ENCODE measurements around the gene CERS6. TPM values are rescaled to one million over a fixed set of nuclear protein-coding genes. Genes with fewer than 3 reads are reported as not detected.
"Not testable (repeated sequence)": the region's sequence is repeated elsewhere in the genome, so short reads cannot be mapped to it uniquely, and the experiment has no call there.

Gene CERS6
- total and polyA plus RNA-seq, 4 donors, result 4.3 to 10.6 (median 6.4) TPM

DNA sequence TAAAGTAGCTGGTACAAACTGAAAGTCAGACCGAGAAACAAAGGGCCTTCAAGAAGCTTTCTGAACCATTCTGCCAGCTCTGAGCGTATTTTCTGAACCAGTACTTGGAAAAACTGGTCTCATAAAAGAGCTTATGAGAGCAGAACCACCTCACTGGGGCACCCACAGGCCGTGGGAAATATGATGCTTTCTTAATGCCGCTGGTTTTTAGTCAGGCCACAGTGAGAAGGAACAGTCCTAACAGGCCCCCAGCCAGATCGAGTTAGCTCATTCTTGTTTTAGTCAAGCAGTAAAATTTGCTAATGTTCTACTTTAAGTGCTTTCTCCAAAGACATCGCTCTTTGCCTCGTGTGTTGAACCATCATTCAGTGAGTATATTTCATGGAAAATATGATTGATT lies 333.7 kb downstream of the CERS6 start:
- Histone ChIP-seq H3K4me3 (ENCODE audit: low read length in 2 of 2) (no peak overlapping the region), H3K27me3 (ENCODE audit: control insufficient read depth in 1 of 2, insufficient read depth in 2 of 2, low read length in 1 of 2) (no peaks in the 10 kb centered on the region), H3K36me3 (ENCODE audit: control insufficient read depth in 1 of 2, insufficient read depth in 2 of 2, low read length in 1 of 2) (no peaks in the 10 kb centered on the region), H3K4me1 (ENCODE audit: control insufficient read depth in 1 of 2, insufficient read depth in 2 of 2, low read length in 2 of 2) (no peaks in the 10 kb centered on the region), H3K9me3 (ENCODE audit: control insufficient read depth, low read length) (no peaks in the 10 kb centered on the region), H3K27ac (ENCODE audit: low read depth in 1 of 2, low read length in 2 of 2) (no peak overlapping the region)
- 8 to 10% methylated on average over 7 of the region's 7 CpGs for WGBS, 2 donors
- intact Hi-C loops (cut with DNase I), result no loop called here
- ATAC-seq (ENCODE audit: low FRiP score), result no peak
- DNase-seq, result no peak

DNA sequence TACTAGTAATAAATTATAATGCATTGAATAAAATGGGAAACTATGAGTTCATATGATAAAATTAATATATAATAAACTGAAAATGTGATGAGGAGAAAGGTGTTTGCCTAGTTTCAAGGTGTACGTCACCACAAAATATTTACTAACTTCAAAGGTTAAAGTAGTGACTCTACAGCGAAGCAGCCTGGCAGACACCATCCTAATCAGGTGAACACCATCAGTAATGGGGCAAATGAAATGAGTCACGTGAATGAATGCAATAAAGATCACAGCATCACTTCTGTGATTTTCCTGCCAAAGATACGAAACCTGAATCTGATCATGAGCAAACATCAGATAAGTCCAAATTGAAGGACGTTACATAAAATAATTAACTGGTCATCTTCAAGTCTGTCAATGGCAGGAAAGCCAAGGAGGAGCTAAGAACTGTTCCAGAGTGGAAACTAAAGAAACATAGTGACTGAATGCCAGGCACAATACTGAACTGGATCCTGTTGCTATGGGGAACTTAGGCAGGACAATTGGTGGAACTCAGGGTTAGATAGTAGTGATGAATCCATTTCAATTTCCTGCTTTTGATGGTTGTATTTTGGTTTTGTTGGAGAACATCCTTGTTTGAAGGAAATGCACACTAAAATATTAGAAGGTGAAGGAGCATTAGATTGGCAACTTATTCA lies 334.3 kb downstream of the CERS6 start:
- no peak overlapping the region for H3K27ac ChIP-seq (ENCODE audit: low read depth in 1 of 2, low read length in 2 of 2)
- H3K27me3 ChIP-seq (ENCODE audit: control insufficient read depth in 1 of 2, insufficient read depth in 2 of 2, low read length in 1 of 2), result no peaks in the 10 kb centered on the region
- H3K9me3 ChIP-seq (ENCODE audit: control insufficient read depth, low read length), result no peaks in the 10 kb centered on the region
- 88 to 91% methylated on average over 5 of the region's 5 CpGs for WGBS, 2 donors
- no peak overlapping the region for H3K4me3 ChIP-seq (ENCODE audit: low read length in 2 of 2)
- intact Hi-C loops (cut with DNase I), result no loop called here
- DNase-seq (no peak), ATAC-seq (ENCODE audit: low FRiP score) (no peak)
- H3K36me3 ChIP-seq (ENCODE audit: control insufficient read depth in 1 of 2, insufficient read depth in 2 of 2, low read length in 1 of 2), result no peaks in the 10 kb centered on the region
- H3K4me1 ChIP-seq (ENCODE audit: control insufficient read depth in 1 of 2, insufficient read depth in 2 of 2, low read length in 2 of 2), result no peaks in the 10 kb centered on the region

- WGBS, 2 donors, result 68 to 85% methylated on average over 2 of the region's 2 CpGs
- intact Hi-C loops (cut with DNase I); H3K4me1 ChIP-seq (ENCODE audit: control insufficient read depth in 1 of 2, insufficient read depth in 2 of 2, low read length in 2 of 2); H3K4me3 ChIP-seq (ENCODE audit: low read length in 2 of 2); DNase-seq; ATAC-seq (ENCODE audit: low FRiP score); H3K9me3 ChIP-seq (ENCODE audit: control insufficient read depth, low read length); H3K27ac ChIP-seq (ENCODE audit: low read depth in 1 of 2, low read length in 2 of 2); H3K27me3 ChIP-seq (ENCODE audit: control insufficient read depth in 1 of 2, insufficient read depth in 2 of 2, low read length in 1 of 2); H3K36me3 ChIP-seq (ENCODE audit: control insufficient read depth in 1 of 2, insufficient read depth in 2 of 2, low read length in 1 of 2): not testable (repeated sequence)
These were observed 335.1 kb downstream of the CERS6 start for GRCh38 chr2:168791140-168791539.

GRCh38 chr2:168793596-168793995 lies 337.5 kb downstream of the CERS6 start:
- Histone ChIP-seq H3K4me3 (ENCODE audit: low read length in 2 of 2) (no peak overlapping the region), H3K27me3 (ENCODE audit: control insufficient read depth in 1 of 2, insufficient read depth in 2 of 2, low read length in 1 of 2) (no peaks in the 10 kb centered on the region), H3K27ac (ENCODE audit: low read depth in 1 of 2, low read length in 2 of 2) (no peak overlapping the region), H3K36me3 (ENCODE audit: control insufficient read depth in 1 of 2, insufficient read depth in 2 of 2, low read length in 1 of 2) (no peaks in the 10 kb centered on the region), H3K4me1 (ENCODE audit: control insufficient read depth in 1 of 2, insufficient read depth in 2 of 2, low read length in 2 of 2) (no peaks in the 10 kb centered on the region), H3K9me3 (ENCODE audit: control insufficient read depth, low read length) (no peaks in the 10 kb centered on the region)
- ATAC-seq (ENCODE audit: low FRiP score) (no peak), DNase-seq (no peak)
- 27 to 76% methylated on average over 2 of the region's 2 CpGs for WGBS, 2 donors
- intact Hi-C loops (cut with DNase I), result no loop called here

DNA sequence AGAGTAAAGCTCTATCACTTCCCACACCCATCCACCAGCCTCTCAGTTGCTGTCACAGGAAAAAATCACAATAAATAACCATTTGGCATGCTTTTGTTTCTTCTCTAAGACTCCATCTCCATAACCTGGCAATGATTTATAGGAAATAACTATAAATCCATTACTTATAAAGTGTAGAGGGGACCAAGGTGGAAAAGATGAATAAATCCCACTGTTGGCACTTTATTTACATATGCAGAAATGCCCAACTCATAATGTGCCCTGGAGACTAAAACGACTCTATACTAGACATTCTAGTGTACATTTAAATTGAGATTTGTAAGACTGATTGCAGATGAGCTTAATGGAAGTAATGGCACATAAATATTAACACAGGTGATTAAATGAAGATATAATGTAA lies 338.9 kb downstream of the CERS6 start:
- DNase-seq (no peak), ATAC-seq (ENCODE audit: low FRiP score) (no peak)
- no peaks in the 10 kb centered on the region for H3K9me3 ChIP-seq (ENCODE audit: control insufficient read depth, low read length)
- no peak overlapping the region for H3K4me3 ChIP-seq (ENCODE audit: low read length in 2 of 2)
- H3K27ac ChIP-seq (ENCODE audit: low read depth in 1 of 2, low read length in 2 of 2), result no peak overlapping the region
- intact Hi-C loops (cut with DNase I), result no loop called here
- H3K27me3 ChIP-seq (ENCODE audit: control insufficient read depth in 1 of 2, insufficient read depth in 2 of 2, low read length in 1 of 2), result no peaks in the 10 kb centered on the region
- H3K36me3 ChIP-seq (ENCODE audit: control insufficient read depth in 1 of 2, insufficient read depth in 2 of 2, low read length in 1 of 2), result no peaks in the 10 kb centered on the region
- no peaks in the 10 kb centered on the region for H3K4me1 ChIP-seq (ENCODE audit: control insufficient read depth in 1 of 2, insufficient read depth in 2 of 2, low read length in 2 of 2)
- WGBS, 2 donors, result 73 to 85% methylated on average over 1 of the region's 1 CpG

DNA sequence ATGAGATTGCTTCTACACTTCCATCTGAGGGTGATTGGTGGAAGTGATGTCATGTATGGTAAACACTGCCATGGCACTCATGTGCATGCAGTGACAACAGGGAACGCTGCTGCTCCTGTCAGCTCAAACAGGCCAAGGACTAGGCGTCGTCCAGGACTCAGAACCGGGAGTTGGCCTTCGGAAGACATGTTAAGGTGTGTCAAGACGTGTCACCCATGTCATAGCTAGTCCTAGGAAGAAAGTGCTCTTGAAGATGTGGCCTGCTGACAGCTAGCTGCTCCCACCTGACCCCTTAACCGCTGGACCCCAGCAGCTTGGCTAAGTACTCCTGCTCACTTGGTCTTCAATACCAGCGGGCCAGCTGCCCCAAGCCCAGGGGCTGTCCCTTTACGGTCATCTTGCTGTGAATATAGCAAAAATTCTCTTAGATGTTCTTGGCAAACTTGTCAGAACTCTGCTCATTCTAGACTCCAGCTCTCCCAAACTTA lies 340.1 kb downstream of the CERS6 start:
- ATAC-seq (ENCODE audit: low FRiP score) (no peak), DNase-seq (no peak)
- Histone ChIP-seq H3K27me3 (ENCODE audit: control insufficient read depth in 1 of 2, insufficient read depth in 2 of 2, low read length in 1 of 2) (no peaks in the 10 kb centered on the region), H3K27ac (ENCODE audit: low read depth in 1 of 2, low read length in 2 of 2) (no peak overlapping the region), H3K36me3 (ENCODE audit: control insufficient read depth in 1 of 2, insufficient read depth in 2 of 2, low read length in 1 of 2) (no peaks in the 10 kb centered on the region), H3K9me3 (ENCODE audit: control insufficient read depth, low read length) (no peaks in the 10 kb centered on the region), H3K4me3 (ENCODE audit: low read length in 2 of 2) (no peak overlapping the region), H3K4me1 (ENCODE audit: control insufficient read depth in 1 of 2, insufficient read depth in 2 of 2, low read length in 2 of 2) (no peaks in the 10 kb centered on the region)
- WGBS, 2 donors, result 87 to 90% methylated on average over 9 of the region's 9 CpGs
- intact Hi-C loops (cut with DNase I), result no loop called here

DNA sequence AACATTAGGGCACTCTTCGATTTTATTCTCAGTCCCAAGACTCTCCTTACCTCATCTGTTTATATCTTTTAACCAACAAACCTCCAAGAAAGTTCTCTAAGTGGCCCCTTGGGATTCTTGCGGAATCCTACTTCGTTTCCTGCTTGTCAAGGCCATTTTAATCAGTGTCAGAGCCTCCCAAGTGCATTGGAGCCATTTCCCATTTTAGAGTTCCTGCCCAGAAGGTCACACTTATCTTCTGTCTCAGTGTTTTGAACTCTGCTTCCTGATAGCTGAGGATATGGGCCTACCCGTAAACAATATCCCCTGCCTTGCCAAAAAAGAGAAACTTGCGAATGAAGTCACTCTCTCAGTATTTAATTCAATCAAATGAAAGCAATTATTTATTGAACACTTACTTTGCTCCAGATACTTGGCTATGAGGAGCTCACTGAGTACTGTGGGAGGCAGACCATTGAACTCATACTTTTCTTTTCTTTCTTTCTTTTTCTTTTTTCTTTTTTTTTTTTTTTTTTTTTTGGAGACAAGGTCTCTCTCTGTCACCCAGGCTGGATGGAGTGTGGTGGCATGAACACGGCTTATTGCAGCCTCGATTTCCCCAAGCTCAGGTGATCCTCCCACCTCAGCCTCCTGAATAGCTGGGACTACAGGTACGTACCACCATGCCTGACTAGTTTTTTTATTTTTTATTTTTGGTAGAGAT lies 340.7 kb downstream of the CERS6 start:
- DNase-seq (no peak), ATAC-seq (ENCODE audit: low FRiP score) (no peak)
- intact Hi-C loops (cut with DNase I), result no loop called here
- H3K4me3 ChIP-seq (ENCODE audit: low read length in 2 of 2), result no peak overlapping the region
- H3K27me3 ChIP-seq (ENCODE audit: control insufficient read depth in 1 of 2, insufficient read depth in 2 of 2, low read length in 1 of 2), result no peaks in the 10 kb centered on the region
- WGBS, 2 donors, result 74 to 81% methylated on average over 8 of the region's 8 CpGs
- no peaks in the 10 kb centered on the region for H3K4me1 ChIP-seq (ENCODE audit: control insufficient read depth in 1 of 2, insufficient read depth in 2 of 2, low read length in 2 of 2)
- H3K9me3 ChIP-seq (ENCODE audit: control insufficient read depth, low read length), result no peaks in the 10 kb centered on the region
- H3K36me3 ChIP-seq (ENCODE audit: control insufficient read depth in 1 of 2, insufficient read depth in 2 of 2, low read length in 1 of 2), result no peaks in the 10 kb centered on the region
- no peak overlapping the region for H3K27ac ChIP-seq (ENCODE audit: low read depth in 1 of 2, low read length in 2 of 2)

DNA sequence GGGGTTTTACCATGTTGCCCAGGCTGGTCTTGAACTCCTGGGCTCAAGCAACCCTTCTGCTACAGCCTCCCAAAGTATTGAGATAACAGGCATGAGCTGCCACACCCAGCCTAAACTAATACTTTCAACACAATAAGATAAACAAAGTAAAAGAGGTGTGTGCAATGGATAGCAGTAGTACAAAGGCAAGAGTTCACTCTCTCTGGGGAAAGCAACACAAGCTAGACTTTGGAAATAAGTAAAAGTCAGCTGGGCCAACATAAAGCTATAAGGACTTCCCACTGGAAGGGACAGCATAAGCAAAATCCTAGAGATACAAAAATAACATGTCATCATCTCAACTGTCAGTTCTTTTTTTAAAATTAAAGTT lies 341.2 kb downstream of the CERS6 start:
- intact Hi-C loops (cut with DNase I), result no loop called here
- Histone ChIP-seq H3K4me3 (ENCODE audit: low read length in 2 of 2) (no peak overlapping the region), H3K9me3 (ENCODE audit: control insufficient read depth, low read length) (no peaks in the 10 kb centered on the region), H3K36me3 (ENCODE audit: control insufficient read depth in 1 of 2, insufficient read depth in 2 of 2, low read length in 1 of 2) (no peaks in the 10 kb centered on the region), H3K27me3 (ENCODE audit: control insufficient read depth in 1 of 2, insufficient read depth in 2 of 2, low read length in 1 of 2) (no peaks in the 10 kb centered on the region), H3K27ac (ENCODE audit: low read depth in 1 of 2, low read length in 2 of 2) (no peak overlapping the region), H3K4me1 (ENCODE audit: control insufficient read depth in 1 of 2, insufficient read depth in 2 of 2, low read length in 2 of 2) (no peaks in the 10 kb centered on the region)
- no peak for ATAC-seq (ENCODE audit: low FRiP score)
- DNase-seq, result no peak
